A549 (cell line): Measurements from ENCODE around the gene SRSF11. TPM values are rescaled to one million over a fixed set of nuclear protein-coding genes. Genes with fewer than 3 reads are reported as not detected.
A peak's percentile ranks its signal among the peaks of the same experiment; 100 is the strongest.

Experiments used
- ATAC-seq, 2 experiments: fragments of 200-7000 bp in 1 of 2; fragments of >200 bp in 1 of 2; cut with Nextera tagmentation in 1 of 2; cut with Tn5 transposase in 1 of 2; 3 replicates each; pipeline versions ENCODE4 v1.8.0 to v1.9.1; 2018 to 2020; ENCODE audit warnings: mild to moderate bottlenecking in 1 of 2, moderate library complexity in 1 of 2
- CTCF ChIA-PET: fragments of 300-600 bp; sonication (Branson Sonifier 250); formaldehyde crosslinking; extraction: SDS; loops from one replicate; lab custom pipeline; 2021; ENCODE audit warnings: antibody characterized with exemption, inconsistent platforms; lab: Yijun Ruan, JAX
- POLR2A ChIA-PET: fragments of 350-600 bp; formaldehyde crosslinking; extraction: SDS; loops from one replicate; lab custom pipeline; 2021; ENCODE audit warnings: antibody characterized with exemption, inconsistent platforms; lab: Yijun Ruan, JAX
- DNase-seq, 2 experiments: peaks; one replicate each; pipeline versions ENCODE4 v3.0.0 to v3.0.0-alpha.2; 2011 to 2016; ENCODE audit warnings: low read depth in 1 of 2, low spot score in 1 of 2
- FAIRE-seq: peaks from 2 replicates; lab custom pipeline; 2011; peaks lifted over from hg19 to GRCh38; lab: Jason Lieb, UNC
- H3K27ac ChIP-seq, 2 experiments: fragments of >200 bp; sonication (Bioruptor Twin); formaldehyde crosslinking; 3 replicates each; pipeline ENCODE4 v1.5.1; 2016 to 2017
- H3K4me1 ChIP-seq: fragments of >200 bp; sonication (Bioruptor Twin); formaldehyde crosslinking; 3 replicates; pipeline ENCODE4 v1.6.1; 2016
- H3K4me2 ChIP-seq: fragments of >200 bp; sonication (Bioruptor Twin); formaldehyde crosslinking; 3 replicates; pipeline ENCODE4 v1.6.1; 2016
- H3K4me3 ChIP-seq: fragments of >200 bp; sonication (Bioruptor Twin); formaldehyde crosslinking; 3 replicates; pipeline ENCODE4 v1.5.1; 2016
- H3K9me3 ChIP-seq: fragments of >200 bp; sonication (Bioruptor Twin); formaldehyde crosslinking; 3 replicates; pipeline ENCODE4 v1.6.1; 2016
- BHLHE40 ChIP-seq: IDR thresholded peaks from 2 replicates; pipeline ENCODE4 v1.6.1; 2012; ENCODE audit warnings: low read depth, low read length, inconsistent platforms
- CBX2 ChIP-seq: fragments of 200-600 bp; sonication (generic); IDR thresholded peaks from 2 replicates; pipeline ENCODE4 v1.6.1; 2016; ENCODE audit warnings: low read depth, mild to moderate bottlenecking, borderline replicate concordance
- CBX8 ChIP-seq: fragments of 200-600 bp; sonication (generic); IDR thresholded peaks from 2 replicates; pipeline ENCODE4 v1.6.1; 2016
- CEBPB ChIP-seq, 2 experiments: fragments of >200 bp in 1 of 2; sonication (Bioruptor Twin) in 1 of 2; formaldehyde crosslinking in 1 of 2; IDR thresholded peaks; 2 replicates each; pipeline ENCODE4 v1.6.1; 2012 to 2016
- CHD2 ChIP-seq: fragments of 150-350 bp; IDR thresholded peaks from 2 replicates; pipeline ENCODE4 v1.6.1; 2014; ENCODE audit warnings: low read length; ENCODE audit not compliant: partially characterized antibody
- CTCF ChIP-seq: fragments of >200 bp; sonication (Bioruptor Twin); formaldehyde crosslinking; IDR thresholded peaks from 3 replicates; pipeline ENCODE4 v1.5.1; 2016
- EP300 ChIP-seq, 2 experiments: fragments of >200 bp; sonication (Bioruptor Twin); formaldehyde crosslinking; IDR thresholded peaks; 2 replicates in 1 of 2; 3 replicates in 1 of 2; pipeline ENCODE4 v1.6.1; 2016 to 2017
- FOXS1 ChIP-seq: fragments of 250-450 bp; sonication (Bioruptor Pico); IDR thresholded peaks from 2 replicates; pipeline ENCODE4 v1.5.0; 2020; ENCODE audit warnings: mild to moderate bottlenecking, moderate library complexity
- HDAC2 ChIP-seq: fragments of 200-600 bp; sonication (generic); IDR thresholded peaks from 2 replicates; pipeline ENCODE4 v1.6.1; 2016
- HEYL ChIP-seq: fragments of 250-450 bp; sonication (Bioruptor Pico); IDR thresholded peaks from 2 replicates; pipeline ENCODE4 v1.8.0; 2021; ENCODE audit warnings: mild to moderate bottlenecking, moderate library complexity
- HOXB13 ChIP-seq: fragments of 250-450 bp; sonication (Bioruptor Pico); IDR thresholded peaks from 2 replicates; pipeline ENCODE4 v1.5.0; 2020; ENCODE audit warnings: low read depth, mild to moderate bottlenecking, moderate library complexity
- JUN ChIP-seq, 2 experiments: fragments of >200 bp; sonication (Bioruptor Twin); formaldehyde crosslinking; IDR thresholded peaks; 2 replicates in 1 of 2; 3 replicates in 1 of 2; pipeline ENCODE4 v1.6.1; 2016 to 2017
- JUNB ChIP-seq: fragments of >200 bp; sonication (Bioruptor Twin); formaldehyde crosslinking; IDR thresholded peaks from 2 replicates; pipeline ENCODE4 v1.6.1; 2016
- MAFK ChIP-seq: fragments of 450-650 bp; IDR thresholded peaks from 2 replicates; pipeline ENCODE4 v1.6.1; 2014; ENCODE audit not compliant: partially characterized antibody
- MAX ChIP-seq: IDR thresholded peaks from 2 replicates; pipeline ENCODE4 v1.6.1; 2012
- MAZ ChIP-seq: fragments of 150-350 bp; IDR thresholded peaks from 2 replicates; pipeline ENCODE4 v1.6.1; 2014; ENCODE audit warnings: antibody characterized with exemption, low read depth, low read length, borderline replicate concordance
- NFE2L2 ChIP-seq: fragments of 150-350 bp; conservative IDR thresholded peaks from 2 replicates; pipeline ENCODE4 v1.6.1; 2014; ENCODE audit warnings: low read length
- NPAS2 ChIP-seq: fragments of 250-450 bp; sonication (Bioruptor Pico); IDR thresholded peaks from 2 replicates; pipeline ENCODE4 v1.8.0; 2022; ENCODE audit warnings: mild to moderate bottlenecking, moderate library complexity, borderline replicate concordance
- POLR2AphosphoS2 ChIP-seq: conservative IDR thresholded peaks from 2 replicates; pipeline ENCODE4 v1.6.1; 2012; ENCODE audit warnings: low read length, improper control_type of control experiment, inconsistent platforms
- RAD21 ChIP-seq, 2 experiments: fragments of >200 bp in 1 of 2; sonication (Bioruptor Twin) in 1 of 2; formaldehyde crosslinking in 1 of 2; IDR thresholded peaks in 1 of 2; conservative IDR thresholded peaks in 1 of 2; 2 replicates in 1 of 2; 3 replicates in 1 of 2; pipeline ENCODE4 v1.6.1; 2012 to 2018; ENCODE audit warnings: inconsistent platforms in 1 of 2
- RARB ChIP-seq: fragments of 250-450 bp; sonication (Bioruptor Pico); IDR thresholded peaks from 2 replicates; pipeline ENCODE4 v1.8.0; 2021; ENCODE audit warnings: mild to moderate bottlenecking, moderate library complexity
- WGBS: methylation state at CpG from one replicate; pipeline ENCODE4 v1.1.6; 2017; ENCODE audit errors: missing lambda C conversion rate; 5-methylcytosine and 5-hydroxymethylcytosine counted together
- polyA plus RNA-seq, 4 experiments: library from polyadenylated mRNA; depleted of rRNA in 3 of 4; stranded (reverse); fragments of >200 nt; fragmentation: RNase III in 1 of 4; extraction: RNeasy Plus Mini Kit Qiagen cat#74134 plus additional on column Dnase treatment in 1 of 4; gene quantifications; 2 replicates in 3 of 4; 3 replicates in 1 of 4; pipeline ENCODE4 v1.2.3, GENCODE V29; 2011 to 2017
- TF ChIP-seq, protein P1 (sequence below): fragments of 150-350 bp; IDR thresholded peaks from 2 replicates; pipeline ENCODE4 v1.6.1; 2014; ENCODE audit warnings: low read depth, mild to moderate bottlenecking, low read length
- TF ChIP-seq, protein P2 (sequence below): fragments of >200 bp; sonication (Bioruptor Twin); formaldehyde crosslinking; IDR thresholded peaks from 2 replicates; pipeline ENCODE4 v1.6.1; 2016

SRSF11 gene
- polyA plus RNA-seq, 2 of the 4 experiments (the other 2 are of a cell fraction), result 144 to 172 TPM

DNA sequence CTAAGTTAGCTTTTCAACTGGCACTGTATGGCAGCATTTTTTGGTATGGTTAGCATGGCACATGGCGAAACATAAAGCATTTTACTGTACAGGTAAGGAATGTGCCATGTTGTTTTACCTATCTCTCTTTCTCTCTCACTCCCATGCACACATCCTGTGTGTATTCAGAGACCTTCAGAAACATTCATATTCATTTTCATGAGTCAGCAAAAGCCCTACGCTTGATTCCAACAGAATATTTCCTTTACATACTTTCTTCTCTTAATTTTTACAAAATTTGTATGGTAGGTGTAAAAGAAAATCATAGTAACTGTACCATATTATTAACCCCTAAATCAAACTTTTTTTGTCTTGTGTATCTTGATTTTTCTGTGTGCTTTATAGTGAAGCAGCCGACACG, 10.3 kb downstream of the SRSF11 start:
- FAIRE-seq (no peak), ATAC-seq (no peak)
- POLR2A ChIA-PET, result no interaction called here
- 87% methylated on average over 4 of the region's 4 CpGs for WGBS
- H3K4me2 ChIP-seq, result no peak overlapping the region
- no peaks in the 10 kb centered on the region for H3K9me3 ChIP-seq
- H3K4me1 ChIP-seq, result peaks cover 20% of the 10 kb centered on the region; the same call in 2 of the 3 replicates
- H3K27ac ChIP-seq, result no peak overlapping the region
- TF ChIP-seq CBX8 (no peak), MAFK (peak; percentile 85)
- TF ChIP-seq, all 56 proteins: peak for 1
- no peak for DNase-seq
- no peak overlapping the region for H3K4me3 ChIP-seq
- CTCF ChIA-PET, result interaction anchor here (0.6 kb wide), 1 partner anchor 21 kb away, joined by 3 read pairs; no protein-coding TSS in a partner anchor

DNA sequence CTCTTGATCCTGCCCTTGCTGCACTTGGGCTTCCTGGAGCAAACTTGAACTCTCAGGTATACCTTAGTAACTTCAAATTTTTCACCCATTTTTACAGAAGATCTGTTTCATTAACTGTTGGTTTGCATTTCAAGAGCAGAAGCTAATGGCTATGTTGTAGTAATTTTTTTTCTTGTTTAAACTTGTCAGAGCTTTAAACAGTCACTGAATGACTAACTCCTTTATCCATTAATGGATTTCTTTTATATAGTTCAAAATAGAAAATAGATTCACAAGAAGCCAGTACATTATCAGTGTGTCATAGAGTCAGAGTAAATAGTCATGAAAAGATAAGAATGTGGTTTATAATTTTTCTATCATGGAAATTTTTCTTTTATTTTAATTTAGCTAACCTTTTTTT, 13.6 kb downstream of the SRSF11 start:
- ATAC-seq, result no peak
- TF ChIP-seq CTCF (no peak), JUN (IDR thresholded peaks at IDR 0.05) (no peak), POLR2AphosphoS2 (no peak), RAD21 (conservative IDR thresholded peaks at IDR 0.05 in 1 of 2, IDR thresholded peaks at IDR 0.05 in 1 of 2) (no peak), CBX8 (no peak), HEYL (CRISPR knock-in tag) (no peak), NFE2L2 (no peak), BHLHE40 (no peak)
- TF ChIP-seq, protein P1, sequence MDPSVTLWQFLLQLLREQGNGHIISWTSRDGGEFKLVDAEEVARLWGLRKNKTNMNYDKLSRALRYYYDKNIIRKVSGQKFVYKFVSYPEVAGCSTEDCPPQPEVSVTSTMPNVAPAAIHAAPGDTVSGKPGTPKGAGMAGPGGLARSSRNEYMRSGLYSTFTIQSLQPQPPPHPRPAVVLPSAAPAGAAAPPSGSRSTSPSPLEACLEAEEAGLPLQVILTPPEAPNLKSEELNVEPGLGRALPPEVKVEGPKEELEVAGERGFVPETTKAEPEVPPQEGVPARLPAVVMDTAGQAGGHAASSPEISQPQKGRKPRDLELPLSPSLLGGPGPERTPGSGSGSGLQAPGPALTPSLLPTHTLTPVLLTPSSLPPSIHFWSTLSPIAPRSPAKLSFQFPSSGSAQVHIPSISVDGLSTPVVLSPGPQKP, result no peak
- TF ChIP-seq, all 56 proteins: peak for 0
- Histone ChIP-seq H3K9me3 (no peaks in the 10 kb centered on the region), H3K27ac (no peak overlapping the region), H3K4me2 (no peak overlapping the region), H3K4me3 (no peak overlapping the region), H3K4me1 (no peaks in the 10 kb centered on the region)
- POLR2A ChIA-PET, result no interaction called here
- CTCF ChIA-PET, result no interaction called here
- FAIRE-seq (no peak), DNase-seq (no peak)

DNA sequence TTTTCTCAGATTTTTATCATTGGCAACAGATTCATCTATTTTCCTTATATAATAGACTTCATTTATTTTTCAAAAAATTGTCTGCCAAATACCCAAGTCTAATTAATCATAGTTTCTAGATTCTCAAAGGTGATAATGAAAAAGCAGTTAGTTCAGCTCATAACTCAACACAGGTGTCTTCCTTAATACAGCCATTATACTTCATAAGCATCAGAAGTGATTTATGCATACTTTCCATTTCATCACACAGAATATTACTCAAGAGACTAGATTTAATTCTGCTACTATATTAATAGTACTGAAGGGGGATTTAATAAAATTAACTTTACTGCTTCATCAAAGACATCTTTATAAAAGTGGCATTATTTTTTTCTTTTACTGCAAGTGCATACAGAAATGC, 18.8 kb downstream of the SRSF11 start:
- Histone ChIP-seq H3K4me1 (no peaks in the 10 kb centered on the region), H3K4me2 (no peak overlapping the region), H3K27ac (no peak overlapping the region), H3K9me3 (no peaks in the 10 kb centered on the region), H3K4me3 (no peak overlapping the region)
- no peak for TF ChIP-seq RAD21 (conservative IDR thresholded peaks at IDR 0.05 in 1 of 2, IDR thresholded peaks at IDR 0.05 in 1 of 2)
- no peak for TF ChIP-seq CBX2
- TF ChIP-seq JUNB, result no peak
- no peak for TF ChIP-seq CHD2
- no peak for TF ChIP-seq CEBPB (IDR thresholded peaks at IDR 0.05)
- TF ChIP-seq MAZ, result no peak
- TF ChIP-seq HDAC2, result no peak
- TF ChIP-seq NPAS2 (CRISPR knock-in tag), result no peak
- TF ChIP-seq MAX, result no peak
- TF ChIP-seq FOXS1 (CRISPR knock-in tag), result no peak
- TF ChIP-seq, protein P2, sequence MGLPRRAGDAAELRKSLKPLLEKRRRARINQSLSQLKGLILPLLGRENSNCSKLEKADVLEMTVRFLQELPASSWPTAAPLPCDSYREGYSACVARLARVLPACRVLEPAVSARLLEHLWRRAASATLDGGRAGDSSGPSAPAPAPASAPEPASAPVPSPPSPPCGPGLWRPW, result no peak
- TF ChIP-seq EP300 (IDR thresholded peaks at IDR 0.05), result no peak
- no peak for TF ChIP-seq RARB
- TF ChIP-seq HOXB13 (CRISPR knock-in tag), result no peak
- ATAC-seq (no peak), DNase-seq (no peak), FAIRE-seq (no peak)
- CTCF ChIA-PET, result no interaction called here
- POLR2A ChIA-PET, result no interaction called here
